H1 (cell line): Measurements from ENCODE around the gene EEF2K. TPM values are rescaled to one million over a fixed set of nuclear protein-coding genes. Genes with fewer than 3 reads are reported as not detected.

Experiments
- CTCF ChIA-PET: fragments of 300-600 bp; sonication (Branson Sonifier 250); formaldehyde crosslinking; loops from one replicate; lab custom pipeline; 2021; ENCODE audit not compliant: partially characterized antibody; lab: Charles Lee
- POLR2A ChIA-PET: fragments of 300-600 bp; sonication (Branson Sonifier 250); formaldehyde crosslinking; loops from one replicate; lab custom pipeline; 2021; ENCODE audit warnings: inconsistent platforms; ENCODE audit not compliant: partially characterized antibody; lab: Charles Lee
- DNase-seq, 2 experiments: peaks; one replicate each; pipeline versions ENCODE4 v3.0.0 to v3.0.0-alpha.2; 2010 to 2022; ENCODE audit warnings: low spot score in 2 of 2, low read depth in 1 of 2, mixed read lengths in 1 of 2
- FAIRE-seq: peaks from 2 replicates; lab custom pipeline; 2011; peaks lifted over from hg19 to GRCh38; lab: Jason Lieb, UNC
- H2AFZ ChIP-seq: 2 replicates; pipeline ENCODE4 v1.8.1; 2012; ENCODE audit warnings: low read length, inconsistent platforms
- H2AK5ac ChIP-seq: 2 replicates; pipeline ENCODE4 v1.6.1; 2013; ENCODE audit warnings: low read depth, low read length
- H2BK120ac ChIP-seq: replicated peaks from 2 replicates; pipeline ENCODE3; 2013; ENCODE audit warnings: low read depth, low read length, inconsistent platforms
- H2BK12ac ChIP-seq: 2 replicates; pipeline ENCODE4 v1.6.1; 2013; ENCODE audit warnings: low read depth, low read length
- H2BK15ac ChIP-seq: 2 replicates; pipeline ENCODE4 v1.6.1; 2013; ENCODE audit warnings: low read length
- H2BK20ac ChIP-seq: 2 replicates; pipeline ENCODE4 v1.6.1; 2013; ENCODE audit warnings: low read length
- H2BK5ac ChIP-seq: 2 replicates; pipeline ENCODE4 v1.6.1; 2013; ENCODE audit warnings: low read depth, low read length
- H3K14ac ChIP-seq: 2 replicates; pipeline ENCODE4 v1.6.1; 2013; ENCODE audit warnings: inconsistent platforms; ENCODE audit not compliant: insufficient read length
- H3K18ac ChIP-seq: 2 replicates; pipeline ENCODE4 v1.6.1; 2013; ENCODE audit warnings: low read length; ENCODE audit errors: extremely low read depth
- H3K23ac ChIP-seq: 2 replicates; pipeline ENCODE4 v1.6.1; 2013; ENCODE audit warnings: inconsistent platforms; ENCODE audit not compliant: insufficient read length
- H3K23me2 ChIP-seq: 2 replicates; pipeline ENCODE4 v1.6.1; 2013; ENCODE audit warnings: low read depth, low read length
- H3K27ac ChIP-seq: 2 replicates; pipeline ENCODE4 v1.6.1; 2011; ENCODE audit warnings: low read depth, low read length, inconsistent platforms
- H3K27me3 ChIP-seq, 4 experiments: replicated peaks in 1 of 4; 1 replicate in 1 of 4; 2 replicates in 3 of 4; pipeline versions ENCODE4 v1.6.1 to v1.8.1; 2011 to 2013; ENCODE audit warnings: low read length in 3 of 4, mild to moderate bottlenecking in 3 of 4, inconsistent platforms in 2 of 4, mixed read lengths in 2 of 4, moderate library complexity in 1 of 4; ENCODE audit not compliant: control insufficient read depth in 3 of 4, insufficient read depth in 3 of 4; ENCODE audit errors: extremely low read depth in 1 of 4
- H3K36me3 ChIP-seq, 4 experiments: 2 replicates each; pipeline versions ENCODE4 v1.6.1 to v1.8.1; 2011 to 2013; ENCODE audit warnings: mild to moderate bottlenecking in 4 of 4, low read length in 3 of 4, moderate library complexity in 2 of 4, control low read depth in 1 of 4, inconsistent platforms in 1 of 4; ENCODE audit not compliant: insufficient read depth in 4 of 4, control insufficient read depth in 2 of 4
- H3K4ac ChIP-seq: replicated peaks from 2 replicates; pipeline ENCODE3; 2013; ENCODE audit warnings: low read length, low read depth, mixed read lengths, inconsistent platforms; ENCODE audit not compliant: insufficient read length
- H3K4me1 ChIP-seq, 4 experiments: replicated peaks in 1 of 4; 1 replicate in 1 of 4; 2 replicates in 3 of 4; pipeline versions ENCODE4 v1.6.1 to v1.8.1; 2011 to 2013; ENCODE audit warnings: low read length in 3 of 4, inconsistent platforms in 2 of 4, mixed read lengths in 1 of 4; ENCODE audit not compliant: insufficient read depth in 4 of 4, control insufficient read depth in 3 of 4
- H3K4me2 ChIP-seq, 2 experiments: 2 replicates each; pipeline versions ENCODE4 v1.6.1 to v1.8.1; 2011 to 2013; ENCODE audit warnings: low read depth in 2 of 2, low read length in 2 of 2, control low read depth in 1 of 2, inconsistent platforms in 1 of 2, mild to moderate bottlenecking in 1 of 2; ENCODE audit not compliant: insufficient read depth in 1 of 2
- H3K4me3 ChIP-seq, 4 experiments: fragments of 200-600, 300-600 bp in 1 of 4; sonication (generic), shearing (Covaris generic), sonication (Bioruptor Twin) in 1 of 4; 2 replicates each; pipeline versions ENCODE4 v1.5.1 to v1.8.1; 2011 to 2016; ENCODE audit warnings: low read length in 4 of 4, low read depth in 3 of 4, control low read depth in 2 of 4, inconsistent platforms in 2 of 4, mild to moderate bottlenecking in 2 of 4, mixed read lengths in 1 of 4, moderate library complexity in 1 of 4; ENCODE audit not compliant: insufficient read depth in 2 of 4; ENCODE audit errors: extremely low read depth in 1 of 4
- H3K56ac ChIP-seq: replicated peaks from 2 replicates; pipeline ENCODE3; 2013; ENCODE audit warnings: low read depth, mild to moderate bottlenecking, mixed read lengths, low read length, inconsistent platforms; ENCODE audit not compliant: insufficient read length
- H3K79me1 ChIP-seq: 2 replicates; pipeline ENCODE4 v1.6.1; 2013; ENCODE audit warnings: low read depth, low read length, control low read depth
- H3K79me2 ChIP-seq, 2 experiments: 2 replicates each; pipeline versions ENCODE4 v1.6.1 to v1.8.1; 2012 to 2013; ENCODE audit warnings: low read length in 2 of 2, mild to moderate bottlenecking in 2 of 2, inconsistent platforms in 1 of 2; ENCODE audit not compliant: insufficient read depth in 2 of 2, control insufficient read depth in 1 of 2
- H3K9ac ChIP-seq, 4 experiments: replicated peaks in 1 of 4; 1 replicate in 1 of 4; 2 replicates in 3 of 4; pipeline versions ENCODE4 v1.6.1 to v1.8.1; 2011 to 2013; ENCODE audit warnings: low read depth in 3 of 4, low read length in 3 of 4, control low read depth in 2 of 4, mild to moderate bottlenecking in 2 of 4, moderate library complexity in 2 of 4, inconsistent platforms in 1 of 4; ENCODE audit errors: extremely low read depth in 1 of 4
- H3K9me3 ChIP-seq, 2 experiments: 2 replicates each; pipeline versions ENCODE4 v1.6.1 to v1.8.1; 2012 to 2013; ENCODE audit warnings: mild to moderate bottlenecking in 2 of 2, moderate library complexity in 2 of 2, control low read depth in 1 of 2, inconsistent platforms in 1 of 2, low read depth in 1 of 2, low read length in 1 of 2, mixed read lengths in 1 of 2; ENCODE audit not compliant: insufficient read depth in 2 of 2
- H4K20me1 ChIP-seq, 2 experiments: replicated peaks in 1 of 2; 2 replicates each; pipeline versions ENCODE3 to v1.8.1; 2011 to 2013; ENCODE audit warnings: inconsistent platforms in 2 of 2, low read length in 2 of 2, mild to moderate bottlenecking in 1 of 2; ENCODE audit not compliant: insufficient read depth in 2 of 2, control insufficient read depth in 1 of 2
- H4K5ac ChIP-seq: 2 replicates; pipeline ENCODE4 v1.6.1; 2013; ENCODE audit warnings: low read length, low read depth, mixed read lengths, inconsistent platforms; ENCODE audit not compliant: insufficient read length
- H4K8ac ChIP-seq: 2 replicates; pipeline ENCODE4 v1.8.0; 2013; ENCODE audit warnings: mild to moderate bottlenecking, moderate library complexity, low read length, inconsistent platforms; ENCODE audit not compliant: insufficient read depth; ENCODE audit errors: extremely low read depth
- H4K91ac ChIP-seq: replicated peaks from 2 replicates; pipeline ENCODE3; 2013; ENCODE audit warnings: low read length, mixed read lengths, inconsistent platforms; ENCODE audit not compliant: insufficient read length
- RBBP5 ChIP-seq: IDR thresholded peaks from 2 replicates; pipeline ENCODE4 v1.7.1; 2012; ENCODE audit warnings: low read depth, mild to moderate bottlenecking, inconsistent platforms, low read length, moderate library complexity, borderline replicate concordance
- SAP30 ChIP-seq: fragments of 300-600 bp; sonication (generic); IDR thresholded peaks from 2 replicates; pipeline ENCODE4 v1.7.1; 2012; ENCODE audit warnings: low read length, moderate library complexity, mild to moderate bottlenecking, inconsistent platforms; ENCODE audit not compliant: insufficient read depth, insufficient replicate concordance
- TBP ChIP-seq: IDR thresholded peaks from 2 replicates; pipeline ENCODE4 v1.6.1; 2011; ENCODE audit warnings: low read depth, low read length, improper control_type of control experiment
- WGBS, 2 experiments: shearing (Covaris generic) in 1 of 2; methylation state at CpG; one replicate each; pipeline versions ENCODE4 v1.1.6 to v1.1.7; 2013 to 2015; ENCODE audit warnings: low lambda C conversion rate in 2 of 2, mixed read lengths in 2 of 2, inconsistent platforms in 1 of 2, low coverage in 1 of 2, missing lambda C conversion rate in 1 of 2; ENCODE audit not compliant: insufficient replicate concordance in 2 of 2, insufficient coverage in 1 of 2, insufficient read length in 1 of 2; ENCODE audit errors: extremely low coverage in 1 of 2, missing lambda C conversion rate in 1 of 2; 5-methylcytosine and 5-hydroxymethylcytosine counted together
- polyA plus RNA-seq, 7 experiments: library from polyadenylated mRNA; depleted of rRNA in 3 of 7; stranded (reverse) in 5 of 7; unstranded in 2 of 7; fragments of >200 nt in 5 of 7; fragments of 200-250 nt in 2 of 7; gene quantifications; 1 replicate in 5 of 7; 2 replicates in 1 of 7; 4 replicates in 1 of 7; pipeline versions ENCODE4 v1.2.1 to v1.2.3, GENCODE V29; 2011 to 2013; ENCODE audit warnings: missing spikeins in 2 of 7, mixed read lengths in 2 of 7
- total RNA-seq: library from RNA; stranded (reverse); fragmentation: NEBNext Ultra II Directional; extraction: Animal tissue kit (Norgen Biotek cat#: 25700); gene quantifications from 2 replicates; pipeline ENCODE4 v1.2.1, GENCODE V29; 2021

EEF2K gene
- total and polyA plus RNA-seq, 2 of the 8 experiments (the other 6 are each of a cell fraction or from before 2014, with no cell fraction given), result 14.9 to 30.2 TPM

DNA sequence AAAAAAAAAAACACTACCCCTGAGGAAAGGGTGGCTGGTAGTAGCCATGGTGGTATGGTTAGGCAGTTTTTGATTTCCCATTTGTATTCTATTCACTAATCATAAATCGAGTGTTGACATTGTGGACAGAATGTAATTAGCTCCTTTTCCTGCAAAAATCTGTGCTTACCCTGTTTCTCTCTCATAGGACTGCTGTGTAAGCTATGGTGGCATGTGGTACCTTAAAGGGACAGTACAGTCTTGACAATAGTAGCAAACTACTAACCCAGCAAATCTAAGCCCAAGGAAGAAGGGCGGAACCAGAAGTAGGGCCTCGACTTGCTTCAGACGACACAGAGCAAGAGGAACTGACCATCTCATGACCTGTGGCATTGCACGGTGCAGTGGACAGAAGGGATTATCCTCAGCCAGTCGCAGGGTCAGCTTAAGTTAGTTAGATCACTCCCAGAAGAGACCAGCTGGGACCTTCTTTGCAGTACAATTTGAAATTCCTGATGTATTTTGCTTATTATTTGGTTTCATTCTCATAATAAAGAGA is 127.4 kb downstream of the EEF2K start:
- ChIA-PET POLR2A (interaction anchor here (1.4 kb wide), 1 partner anchor 42 kb away, joined by 3 read pairs; no protein-coding TSS in a partner anchor), CTCF (interaction anchor here (0.8 kb wide), 1 partner anchor 15 kb away, joined by 3 read pairs; no protein-coding TSS in a partner anchor)
- peak in 1 of 2 experiments; percentile 34 for DNase-seq
- Histone ChIP-seq H4K8ac (no peak overlapping the region), H4K20me1 (peaks cover 0 to 3% of the 10 kb centered on the region in 2 experiments), H3K79me2 (no peaks in the 10 kb centered on the region), H3K56ac (no peak overlapping the region), H3K9ac (no peak overlapping the region), H3K27ac (no peak overlapping the region), H2AFZ (no peak overlapping the region), H3K18ac (no peak overlapping the region), H2BK120ac (no peak overlapping the region), H3K23me2 (no peaks in the 10 kb centered on the region), H2BK5ac (no peak overlapping the region), H3K23ac (no peak overlapping the region), H4K5ac (no peak overlapping the region), H2BK20ac (no peak overlapping the region), H3K14ac (no peak overlapping the region), H3K4ac (no peak overlapping the region), H2AK5ac (no peak overlapping the region), H3K4me1 (no peaks in the 10 kb centered on the region), H3K36me3 (peaks cover 13 to 60% (median 46%) of the 10 kb centered on the region in 4 experiments), H4K91ac (no peak overlapping the region), H3K4me2 (no peak overlapping the region), H3K4me3 (no peak overlapping the region), H2BK12ac (no peak overlapping the region), H3K9me3 (peaks cover 8 to 9% of the 10 kb centered on the region in 2 experiments; a peak in 2 of 4 replicates), H3K79me1 (0 out of 2 replicates have a peak, but pooled peaks cover 2% of the 10 kb centered on the region), H3K27me3 (no peaks in the 10 kb centered on the region), H2BK15ac (no peak overlapping the region)
- TF ChIP-seq RBBP5 (no peak), SAP30 (no peak), TBP (no peak)
- no peak for FAIRE-seq
- WGBS, 2 experiments, result 91% methylated on average over 6 of the region's 6 CpGs; no CpG with 5 or more reads in 1 of the 2 experiments
